Ectodermal cell (in vitro differentiated cells): ENCODE results near the gene ULK3.

Experiments
- H3K27ac ChIP-seq: 2 replicates; pipeline ENCODE4 v1.7.0; 2013; ENCODE audit warnings: mild to moderate bottlenecking, low read depth, low read length; ENCODE audit not compliant: insufficient read depth, poor library complexity, severe bottlenecking
- H3K27me3 ChIP-seq: 2 replicates; pipeline ENCODE4 v1.7.0; 2013; ENCODE audit warnings: mild to moderate bottlenecking, low read length; ENCODE audit not compliant: insufficient read depth, control insufficient read depth, poor library complexity, severe bottlenecking
- H3K36me3 ChIP-seq: one replicate; pipeline ENCODE4 v1.7.0; 2013; ENCODE audit warnings: low read length; ENCODE audit not compliant: control insufficient read depth, insufficient read depth
- H3K4me1 ChIP-seq: one replicate; pipeline ENCODE4 v1.7.0; 2013; ENCODE audit warnings: low read length; ENCODE audit not compliant: control insufficient read depth, insufficient read depth
- H3K4me3 ChIP-seq: 2 replicates; pipeline ENCODE4 v1.7.0; 2013; ENCODE audit warnings: low read depth, low read length, control low read depth; ENCODE audit not compliant: insufficient read depth
- H3K9me3 ChIP-seq: 2 replicates; pipeline ENCODE4 v1.7.0; 2013; ENCODE audit warnings: mild to moderate bottlenecking, low read length, moderate library complexity; ENCODE audit not compliant: control insufficient read depth
- WGBS, 2 experiments: methylation state at CpG; one replicate each; pipeline ENCODE4 v1.1.7; 2013; ENCODE audit warnings: missing lambda C conversion rate in 2 of 2; 5-methylcytosine and 5-hydroxymethylcytosine counted together

The ULK3 gene

GRCh38 chr15:74884428-74885223, 41.7 kb upstream of the ULK3 start:
- WGBS, 2 experiments: 81 to 83% methylated on average over 4 of the region's 4 CpGs
- Histone ChIP-seq H3K9me3 (no peaks in the 10 kb centered on the region), H3K27ac (no peak overlapping the region), H3K27me3 (no peaks in the 10 kb centered on the region), H3K4me3 (no peak overlapping the region), H3K36me3 (no peaks in the 10 kb centered on the region), H3K4me1 (no peaks in the 10 kb centered on the region)

- H3K4me3 ChIP-seq: no peak overlapping the region
- no peaks in the 10 kb centered on the region for H3K4me1 ChIP-seq
- no peaks in the 10 kb centered on the region for H3K9me3 ChIP-seq
- WGBS, 2 experiments: 93 to 94% methylated on average over 6 of the region's 6 CpGs
- no peak overlapping the region for H3K27ac ChIP-seq
- H3K36me3 ChIP-seq: no peaks in the 10 kb centered on the region
- no peaks in the 10 kb centered on the region for H3K27me3 ChIP-seq
These were observed 39.6 kb upstream of the ULK3 start for GRCh38 chr15:74882528-74882927.

- 80 to 81% methylated on average over 4 of the region's 4 CpGs for WGBS, 2 experiments
- no peaks in the 10 kb centered on the region for H3K27me3 ChIP-seq
- H3K4me1 ChIP-seq: no peaks in the 10 kb centered on the region
- no peak overlapping the region for H3K27ac ChIP-seq
- H3K36me3 ChIP-seq: no peaks in the 10 kb centered on the region
- no peak overlapping the region for H3K4me3 ChIP-seq
- H3K9me3 ChIP-seq: no peaks in the 10 kb centered on the region
These were observed 35.3 kb upstream of the ULK3 start for GRCh38 chr15:74878273-74878672.

GRCh38 chr15:74873756-74874424, 30.9 kb upstream of the ULK3 start:
- no peaks in the 10 kb centered on the region for H3K4me1 ChIP-seq
- WGBS, 2 experiments: 32 to 39% methylated on average over 15 to 16 of the region's 16 CpGs
- H3K27me3 ChIP-seq: no peaks in the 10 kb centered on the region
- no peaks in the 10 kb centered on the region for H3K36me3 ChIP-seq
- peak overlapping the region; percentile 77 for H3K4me3 ChIP-seq
- H3K9me3 ChIP-seq: no peaks in the 10 kb centered on the region
- no peak overlapping the region for H3K27ac ChIP-seq

- H3K27me3 ChIP-seq: no peaks in the 10 kb centered on the region
- no peaks in the 10 kb centered on the region for H3K4me1 ChIP-seq
- 0 to 1% methylated on average over 43 to 47 of the region's 52 CpGs for WGBS, 2 experiments
- no peaks in the 10 kb centered on the region for H3K36me3 ChIP-seq
- peak within 1 kb of the TSS; percentile 77 for H3K4me3 ChIP-seq
- H3K27ac ChIP-seq: peak within 1 kb of the TSS; percentile 87
- no peaks in the 10 kb centered on the region for H3K9me3 ChIP-seq
These were observed 30.2 kb upstream of the ULK3 start, which contains the start of gene SCAMP2 for GRCh38 chr15:74873036-74873755. SCAMP2 (minus strand) TSS chr15:74873365; CDS start chr15:74873255, 110 bp downstream.

- Histone ChIP-seq H3K36me3 (no peaks in the 10 kb centered on the region), H3K27me3 (no peaks in the 10 kb centered on the region), H3K4me1 (no peaks in the 10 kb centered on the region), H3K9me3 (no peaks in the 10 kb centered on the region), H3K4me3 (peak overlapping the region; percentile 77), H3K27ac (peak overlapping the region; percentile 87)
- 1% methylated on average over 11 of the region's 11 CpGs for WGBS, 2 experiments
These were observed 29.7 kb upstream of the ULK3 start for GRCh38 chr15:74872702-74873035.

GRCh38 chr15:74870436-74871215, 27.7 kb upstream of the ULK3 start:
- Histone ChIP-seq H3K9me3 (no peaks in the 10 kb centered on the region), H3K36me3 (no peaks in the 10 kb centered on the region), H3K4me1 (no peaks in the 10 kb centered on the region), H3K27me3 (no peaks in the 10 kb centered on the region), H3K27ac (no peak overlapping the region), H3K4me3 (no peak overlapping the region)
- WGBS, 2 experiments: 62 to 75% methylated on average over 6 of the region's 6 CpGs

- H3K9me3 ChIP-seq: no peaks in the 10 kb centered on the region
- no peaks in the 10 kb centered on the region for H3K4me1 ChIP-seq
- H3K27ac ChIP-seq: no peak overlapping the region
- H3K27me3 ChIP-seq: no peaks in the 10 kb centered on the region
- 87 to 88% methylated on average over 6 of the region's 6 CpGs for WGBS, 2 experiments
- no peaks in the 10 kb centered on the region for H3K36me3 ChIP-seq
- H3K4me3 ChIP-seq: no peak overlapping the region
These were observed 26.9 kb upstream of the ULK3 start for GRCh38 chr15:74869726-74870407.

GRCh38 chr15:74869372-74869725, 26.4 kb upstream of the ULK3 start:
- Histone ChIP-seq H3K27me3 (no peaks in the 10 kb centered on the region), H3K9me3 (no peaks in the 10 kb centered on the region), H3K36me3 (no peaks in the 10 kb centered on the region), H3K27ac (no peak overlapping the region), H3K4me3 (no peak overlapping the region), H3K4me1 (no peaks in the 10 kb centered on the region)
